HepG2 (cell line): ENCODE measurements around the gene TNFRSF13B. TPM values are rescaled to one million over a fixed set of nuclear protein-coding genes. Genes with fewer than 3 reads are reported as not detected.

Source experiments
- ATAC-seq: fragments of 200-7000 bp; cut with Tn5 transposase; 3 replicates; pipeline ENCODE4 v1.9.1; 2020; ENCODE audit warnings: mild to moderate bottlenecking, moderate library complexity
- BruUV-seq: library from RNA; stranded (reverse); fragments of 400-500 nt; replicated peaks from 2 replicates; lab custom pipeline; 2021; lab: Mats Ljungman, UMichigan
- CTCF ChIA-PET: fragments of 300-600 bp; formaldehyde crosslinking; extraction: SDS; loops from one replicate; lab custom pipeline; 2021; ENCODE audit warnings: low total read pairs, inconsistent platforms, low intra/inter-chr PET ratio; lab: Yijun Ruan, JAX
- POLR2A ChIA-PET: fragments of 350-600 bp; sonication (Branson Sonifier 250); formaldehyde crosslinking; loops from one replicate; lab custom pipeline; 2020; ENCODE audit warnings: antibody characterized with exemption, inconsistent platforms; lab: Yijun Ruan, JAX
- DNase-seq: peaks from one replicate; pipeline ENCODE4 v3.0.0-alpha.2; 2015; ENCODE audit warnings: low spot score
- FAIRE-seq: peaks from 3 replicates; lab custom pipeline; 2011; peaks lifted over from hg19 to GRCh38; lab: Jason Lieb, UNC
- H2AFZ ChIP-seq: one replicate; pipeline ENCODE4 v1.6.1; 2011; ENCODE audit warnings: low read length, inconsistent platforms
- H3K27ac ChIP-seq: fragments of 300-600 bp; 3 replicates; pipeline ENCODE4 v1.8.0; 2011; ENCODE audit warnings: mixed run types, mild to moderate bottlenecking, mixed read lengths, low read length, inconsistent platforms; ENCODE audit not compliant: insufficient read depth; ENCODE audit errors: extremely low read length
- H3K27me3 ChIP-seq, 2 experiments: fragments of 200-600 bp in 1 of 2; 2 replicates in 1 of 2; 3 replicates in 1 of 2; pipeline versions ENCODE4 v1.6.0 to v1.8.0; 2011; ENCODE audit warnings: low read length in 2 of 2, mild to moderate bottlenecking in 2 of 2, moderate library complexity in 2 of 2, inconsistent platforms in 1 of 2; ENCODE audit not compliant: insufficient read depth in 2 of 2, control insufficient read depth in 1 of 2
- H3K36me3 ChIP-seq, 2 experiments: fragments of 200-600 bp in 1 of 2; replicated peaks in 1 of 2; 2 replicates in 1 of 2; 3 replicates in 1 of 2; pipeline versions ENCODE4 v1.5.1 to v1.8.0; 2011; ENCODE audit warnings: low read length in 2 of 2, inconsistent platforms in 1 of 2; ENCODE audit not compliant: insufficient read depth in 2 of 2, control insufficient read depth in 1 of 2
- H3K4me1 ChIP-seq: 2 replicates; pipeline ENCODE4 v1.5.1; 2012; ENCODE audit warnings: low read length, inconsistent platforms; ENCODE audit not compliant: insufficient read depth
- H3K4me2 ChIP-seq: 2 replicates; pipeline ENCODE4 v1.6.0; 2011; ENCODE audit warnings: low read depth, low read length, inconsistent platforms
- H3K4me3 ChIP-seq, 3 experiments: fragments of 200-600 bp in 1 of 3; sonication (generic), shearing (Covaris generic) in 1 of 3; replicated peaks in 1 of 3; 2 replicates each; pipeline ENCODE4 v1.5.1; 2011 to 2016; ENCODE audit warnings: low read length in 3 of 3, inconsistent platforms in 2 of 3, low read depth in 2 of 3, mild to moderate bottlenecking in 2 of 3, control low read depth in 1 of 3, mixed read lengths in 1 of 3; ENCODE audit not compliant: insufficient read depth in 1 of 3
- H3K79me2 ChIP-seq: one replicate; pipeline ENCODE4 v1.6.1; 2011; ENCODE audit warnings: low read length, inconsistent platforms; ENCODE audit not compliant: insufficient read depth
- H3K9ac ChIP-seq: 2 replicates; pipeline ENCODE4 v1.6.0; 2011; ENCODE audit warnings: mild to moderate bottlenecking, low read depth, low read length, inconsistent platforms; ENCODE audit not compliant: insufficient read depth
- H3K9me3 ChIP-seq: 2 replicates; pipeline ENCODE4 v1.5.1; 2012; ENCODE audit warnings: mild to moderate bottlenecking, low read length
- H4K20me1 ChIP-seq: 2 replicates; pipeline ENCODE4 v1.6.0; 2011; ENCODE audit warnings: inconsistent platforms, mild to moderate bottlenecking, low read length, moderate library complexity; ENCODE audit not compliant: insufficient read depth
- GABPA ChIP-seq, 2 experiments: IDR thresholded peaks; 2 replicates each; pipeline ENCODE4 v1.6.1; 2011 to 2016; ENCODE audit warnings: low read depth in 2 of 2, low read length in 1 of 2, missing biosample characterization in 1 of 2, missing genetic modification characterization in 1 of 2
- GABPB1 ChIP-seq: IDR thresholded peaks from 2 replicates; pipeline ENCODE4 v1.6.1; 2016; ENCODE audit warnings: mild to moderate bottlenecking, missing genetic modification reagents, moderate library complexity, missing compliant biosample characterization
- HIVEP1 ChIP-seq: sonication (generic); formaldehyde crosslinking; IDR thresholded peaks from 2 replicates; pipeline ENCODE4 v1.4.0; 2020; ENCODE audit warnings: mild to moderate bottlenecking, missing genetic modification reagents
- TFAP4 ChIP-seq: sonication (generic); IDR thresholded peaks from 2 replicates; pipeline ENCODE4 v1.6.1; 2016; ENCODE audit warnings: low read depth, borderline replicate concordance
- ZNF580 ChIP-seq: IDR thresholded peaks from 2 replicates; pipeline ENCODE4 v1.6.1; 2016; ENCODE audit warnings: low read depth, borderline replicate concordance
- ZSCAN30 ChIP-seq: sonication (generic); formaldehyde crosslinking; IDR thresholded peaks from 2 replicates; pipeline ENCODE4 v1.5.0; 2020; ENCODE audit warnings: mild to moderate bottlenecking, missing genetic modification reagents
- whole genome bisulfite sequencing: methylation state at CpG from one replicate; pipeline ENCODE4 v1.1.6; 2017; ENCODE audit warnings: low lambda C conversion rate; 5-methylcytosine and 5-hydroxymethylcytosine counted together
- in situ Hi-C: cut with HindIII; loops from 2 replicates; pipeline ENCODE4 v1.10.0; 2017; ENCODE audit warnings: low pct_unique_long_range_greater_than_20kb; ENCODE audit not compliant: extremely low pct_ligation_motif_present
- intact Hi-C: fragments of 100-400 bp; cut with micrococcal nuclease; formaldehyde crosslinking; loops from one replicate; pipeline ENCODE4 v1.10.0; 2022; ENCODE audit not compliant: unreplicated experiment
- polyA plus RNA-seq, 8 experiments: library from polyadenylated mRNA; depleted of rRNA in 3 of 8; stranded (reverse) in 7 of 8; unstranded in 1 of 8; fragments of >200 nt; fragmentation: Illumina TruSeq in 4 of 8; extraction: Trizol in 4 of 8; gene quantifications; 2 replicates each; pipeline versions ENCODE4 v1.2.1 to v1.2.3, GENCODE V29; 2011 to 2016; ENCODE audit warnings: low read depth in 4 of 8, missing spikeins in 1 of 8, mixed read lengths in 1 of 8; ENCODE audit not compliant: insufficient read depth in 1 of 8
- total RNA-seq, 5 experiments: library from RNA; depleted of rRNA; stranded (reverse); fragments of >200 nt; fragmentation: Illumina TruSeq; extraction: Trizol; gene quantifications; 2 replicates each; pipeline ENCODE4 v1.2.3, GENCODE V29; 2016; ENCODE audit warnings: low read depth in 1 of 5
- TF ChIP-seq, protein P1 (sequence below): sonication (generic); formaldehyde crosslinking; IDR thresholded peaks from 2 replicates; pipeline ENCODE4 v1.9.0; 2021; ENCODE audit warnings: missing genetic modification reagents, borderline replicate concordance
- TF ChIP-seq, protein P2 (sequence below): sonication (generic); formaldehyde crosslinking; IDR thresholded peaks from 2 replicates; pipeline ENCODE4 v1.8.1; 2023; ENCODE audit warnings: mild to moderate bottlenecking, missing genetic modification reagents
- TF ChIP-seq, protein P3 (sequence below): sonication (generic); formaldehyde crosslinking; IDR thresholded peaks from 2 replicates; pipeline ENCODE4 v1.5.1; 2020; ENCODE audit warnings: mild to moderate bottlenecking, missing genetic modification reagents, moderate library complexity

TNFRSF13B gene
- total and polyA plus RNA-seq, 2 of the 13 experiments (the other 11 are each of a cell fraction or from before 2014, with no cell fraction given): not detected

- TF ChIP-seq, protein P1, sequence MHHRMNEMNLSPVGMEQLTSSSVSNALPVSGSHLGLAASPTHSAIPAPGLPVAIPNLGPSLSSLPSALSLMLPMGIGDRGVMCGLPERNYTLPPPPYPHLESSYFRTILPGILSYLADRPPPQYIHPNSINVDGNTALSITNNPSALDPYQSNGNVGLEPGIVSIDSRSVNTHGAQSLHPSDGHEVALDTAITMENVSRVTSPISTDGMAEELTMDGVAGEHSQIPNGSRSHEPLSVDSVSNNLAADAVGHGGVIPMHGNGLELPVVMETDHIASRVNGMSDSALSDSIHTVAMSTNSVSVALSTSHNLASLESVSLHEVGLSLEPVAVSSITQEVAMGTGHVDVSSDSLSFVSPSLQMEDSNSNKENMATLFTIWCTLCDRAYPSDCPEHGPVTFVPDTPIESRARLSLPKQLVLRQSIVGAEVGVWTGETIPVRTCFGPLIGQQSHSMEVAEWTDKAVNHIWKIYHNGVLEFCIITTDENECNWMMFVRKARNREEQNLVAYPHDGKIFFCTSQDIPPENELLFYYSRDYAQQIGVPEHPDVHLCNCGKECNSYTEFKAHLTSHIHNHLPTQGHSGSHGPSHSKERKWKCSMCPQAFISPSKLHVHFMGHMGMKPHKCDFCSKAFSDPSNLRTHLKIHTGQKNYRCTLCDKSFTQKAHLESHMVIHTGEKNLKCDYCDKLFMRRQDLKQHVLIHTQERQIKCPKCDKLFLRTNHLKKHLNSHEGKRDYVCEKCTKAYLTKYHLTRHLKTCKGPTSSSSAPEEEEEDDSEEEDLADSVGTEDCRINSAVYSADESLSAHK (CRISPR knock-in tag): no peak
Observed at GRCh38 chr17:16945136-16945482, 26.8 kb downstream of the TNFRSF13B start (continued).

DNA sequence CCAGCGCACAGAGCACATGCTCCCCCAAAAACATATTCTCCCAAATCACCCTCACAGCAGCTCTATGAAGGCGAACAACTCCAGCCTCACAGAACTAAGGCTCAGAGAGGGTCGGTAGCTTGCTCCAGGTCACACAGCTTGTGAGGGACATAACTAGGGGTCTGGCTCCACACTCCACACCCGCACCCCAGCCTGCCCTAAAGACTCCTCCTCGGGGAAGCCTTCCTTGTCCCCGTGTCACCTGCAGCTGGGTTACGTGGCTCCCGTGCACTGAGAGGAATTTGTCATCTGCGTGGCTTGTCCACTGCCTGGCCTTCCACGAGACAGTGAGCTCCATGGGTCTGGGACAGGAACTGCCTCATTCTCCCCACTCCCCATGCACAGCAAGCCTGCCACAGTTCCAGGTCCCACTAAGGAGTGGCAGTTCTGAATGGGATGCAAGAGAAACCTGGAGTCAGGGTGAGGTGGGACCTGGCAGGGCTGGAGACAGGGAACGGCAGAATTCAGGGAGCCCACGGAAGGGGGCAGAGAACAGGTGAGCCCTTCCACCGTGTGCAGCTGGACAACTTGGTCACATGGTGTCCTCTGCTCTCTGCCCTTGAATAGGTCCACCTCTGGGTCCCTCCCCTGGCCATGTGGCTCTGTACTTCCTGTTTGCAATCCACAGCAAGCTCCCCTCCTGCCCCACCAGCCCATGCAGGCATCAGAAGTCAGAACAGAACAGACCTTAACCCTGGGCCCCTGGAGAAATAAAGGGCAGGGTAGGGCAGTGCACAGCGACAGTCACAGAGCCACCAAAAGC is 27.4 kb downstream of the TNFRSF13B start:
- DNase-seq (no peak), ATAC-seq (peak; percentile 65), FAIRE-seq (no peak)
- in situ Hi-C loops (no loop called here), intact Hi-C loops (no loop called here)
- no TSS peak for BruUV-seq
- Histone ChIP-seq H3K4me3 (no peak overlapping the region), H3K79me2 (no peaks in the 10 kb centered on the region), H3K4me1 (peaks cover 14% of the 10 kb centered on the region), H2AFZ (no peak overlapping the region), H3K27me3 (peaks cover 7 to 25% of the 10 kb centered on the region in 2 experiments; a peak in 4 of 5 replicates), H3K36me3 (no peaks in the 10 kb centered on the region), H3K9me3 (peaks cover 9% of the 10 kb centered on the region; the same call in 1 of the 2 replicates), H3K27ac (no peak overlapping the region), H3K9ac (no peak overlapping the region), H4K20me1 (no peaks in the 10 kb centered on the region), H3K4me2 (peak overlapping the region; percentile 10; the same call in 1 of the 2 replicates)
- POLR2A ChIA-PET: no interaction called here
- 18% methylated on average over 5 of the region's 14 CpGs for WGBS
- CTCF ChIA-PET: no interaction called here
- no peak for TF ChIP-seq ZSCAN30 (CRISPR knock-in tag)
- TF ChIP-seq, protein P2, sequence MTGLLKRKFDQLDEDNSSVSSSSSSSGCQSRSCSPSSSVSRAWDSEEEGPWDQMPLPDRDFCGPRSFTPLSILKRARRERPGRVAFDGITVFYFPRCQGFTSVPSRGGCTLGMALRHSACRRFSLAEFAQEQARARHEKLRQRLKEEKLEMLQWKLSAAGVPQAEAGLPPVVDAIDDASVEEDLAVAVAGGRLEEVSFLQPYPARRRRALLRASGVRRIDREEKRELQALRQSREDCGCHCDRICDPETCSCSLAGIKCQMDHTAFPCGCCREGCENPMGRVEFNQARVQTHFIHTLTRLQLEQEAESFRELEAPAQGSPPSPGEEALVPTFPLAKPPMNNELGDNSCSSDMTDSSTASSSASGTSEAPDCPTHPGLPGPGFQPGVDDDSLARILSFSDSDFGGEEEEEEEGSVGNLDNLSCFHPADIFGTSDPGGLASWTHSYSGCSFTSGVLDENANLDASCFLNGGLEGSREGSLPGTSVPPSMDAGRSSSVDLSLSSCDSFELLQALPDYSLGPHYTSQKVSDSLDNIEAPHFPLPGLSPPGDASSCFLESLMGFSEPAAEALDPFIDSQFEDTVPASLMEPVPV (CRISPR knock-in tag): no peak
- no peak for TF ChIP-seq GABPA (IDR thresholded peaks at IDR 0.05; ENCODE audit: low read depth, low read length)
- TF ChIP-seq GABPA (CRISPR knock-in tag; IDR thresholded peaks at IDR 0.05; ENCODE audit: low read depth): peak; percentile 72
- peak; percentile 70 for TF ChIP-seq GABPB1 (CRISPR knock-in tag)
- no peak for TF ChIP-seq ZNF580 (CRISPR knock-in tag)
- TF ChIP-seq, protein P3, sequence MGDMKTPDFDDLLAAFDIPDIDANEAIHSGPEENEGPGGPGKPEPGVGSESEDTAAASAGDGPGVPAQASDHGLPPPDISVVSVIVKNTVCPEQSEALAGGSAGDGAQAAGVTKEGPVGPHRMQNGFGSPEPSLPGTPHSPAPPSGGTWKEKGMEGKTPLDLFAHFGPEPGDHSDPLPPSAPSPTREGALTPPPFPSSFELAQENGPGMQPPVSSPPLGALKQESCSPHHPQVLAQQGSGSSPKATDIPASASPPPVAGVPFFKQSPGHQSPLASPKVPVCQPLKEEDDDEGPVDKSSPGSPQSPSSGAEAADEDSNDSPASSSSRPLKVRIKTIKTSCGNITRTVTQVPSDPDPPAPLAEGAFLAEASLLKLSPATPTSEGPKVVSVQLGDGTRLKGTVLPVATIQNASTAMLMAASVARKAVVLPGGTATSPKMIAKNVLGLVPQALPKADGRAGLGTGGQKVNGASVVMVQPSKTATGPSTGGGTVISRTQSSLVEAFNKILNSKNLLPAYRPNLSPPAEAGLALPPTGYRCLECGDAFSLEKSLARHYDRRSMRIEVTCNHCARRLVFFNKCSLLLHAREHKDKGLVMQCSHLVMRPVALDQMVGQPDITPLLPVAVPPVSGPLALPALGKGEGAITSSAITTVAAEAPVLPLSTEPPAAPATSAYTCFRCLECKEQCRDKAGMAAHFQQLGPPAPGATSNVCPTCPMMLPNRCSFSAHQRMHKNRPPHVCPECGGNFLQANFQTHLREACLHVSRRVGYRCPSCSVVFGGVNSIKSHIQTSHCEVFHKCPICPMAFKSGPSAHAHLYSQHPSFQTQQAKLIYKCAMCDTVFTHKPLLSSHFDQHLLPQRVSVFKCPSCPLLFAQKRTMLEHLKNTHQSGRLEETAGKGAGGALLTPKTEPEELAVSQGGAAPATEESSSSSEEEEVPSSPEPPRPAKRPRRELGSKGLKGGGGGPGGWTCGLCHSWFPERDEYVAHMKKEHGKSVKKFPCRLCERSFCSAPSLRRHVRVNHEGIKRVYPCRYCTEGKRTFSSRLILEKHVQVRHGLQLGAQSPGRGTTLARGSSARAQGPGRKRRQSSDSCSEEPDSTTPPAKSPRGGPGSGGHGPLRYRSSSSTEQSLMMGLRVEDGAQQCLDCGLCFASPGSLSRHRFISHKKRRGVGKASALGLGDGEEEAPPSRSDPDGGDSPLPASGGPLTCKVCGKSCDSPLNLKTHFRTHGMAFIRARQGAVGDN (CRISPR knock-in tag): peak; percentile 41; the same call in 1 of the 2 replicates
- no peak for TF ChIP-seq HIVEP1
- 0 out of 2 replicates have a peak, but pooled peaks have one; percentile 16 for TF ChIP-seq TFAP4
